Thymus (tissue), 11 donors: ENCODE data around the gene PSEN1. TPM values are rescaled to one million over a fixed set of nuclear protein-coding genes. Genes with fewer than 3 reads are reported as not detected.

Source experiments
- DNase-seq, 9 donors: peaks; one replicate each; pipeline ENCODE4 v3.0.0-alpha.2; 2013; ENCODE audit warnings: low spot score in 9 of 9, low read depth in 6 of 9, missing footprints in 1 of 9
- H3K27ac ChIP-seq, 2 donors: one replicate each; pipeline ENCODE4 v1.5.1; 2013; ENCODE audit warnings: control low read depth in 1 of 2, low read depth in 1 of 2, low read length in 1 of 2, mild to moderate bottlenecking in 1 of 2, moderate library complexity in 1 of 2
- H3K27me3 ChIP-seq, 2 donors: one replicate each; pipeline ENCODE4 v1.5.1; 2013; ENCODE audit warnings: low read length in 1 of 2; ENCODE audit not compliant: control insufficient read depth in 2 of 2, insufficient read depth in 1 of 2
- H3K36me3 ChIP-seq, 2 donors: one replicate each; pipeline ENCODE4 v1.5.1; 2013; ENCODE audit warnings: low read length in 1 of 2, mild to moderate bottlenecking in 1 of 2, moderate library complexity in 1 of 2; ENCODE audit not compliant: control insufficient read depth in 2 of 2, insufficient read depth in 2 of 2
- H3K4me1 ChIP-seq, 2 donors: one replicate each; pipeline ENCODE4 v1.5.1; 2013; ENCODE audit warnings: low read length in 2 of 2; ENCODE audit not compliant: control insufficient read depth in 2 of 2, insufficient read depth in 2 of 2
- H3K4me3 ChIP-seq, 2 donors: one replicate each; pipeline ENCODE4 v1.5.1; 2013; ENCODE audit warnings: low read length in 2 of 2, control low read depth in 1 of 2, mild to moderate bottlenecking in 1 of 2
- H3K9me3 ChIP-seq, 2 donors: one replicate each; pipeline ENCODE4 v1.5.1; 2013; ENCODE audit warnings: low read length in 1 of 2, mild to moderate bottlenecking in 1 of 2; ENCODE audit not compliant: control insufficient read depth in 2 of 2, insufficient read depth in 1 of 2
- WGBS: extraction: QIAGEN DNeasy Blood & Tissue Kit; methylation state at CpG from one replicate; pipeline ENCODE4 v1.1.7; 2013; 5-methylcytosine and 5-hydroxymethylcytosine counted together
- polyA plus RNA-seq: library from polyadenylated mRNA; stranded (reverse); fragments of 200-250 nt; gene quantifications from one replicate; pipeline ENCODE4 v1.2.3, GENCODE V29; 2013
- total RNA-seq: library from RNA; stranded (reverse); fragments of 120-200 nt; gene quantifications from one replicate; pipeline ENCODE4 v1.2.4, GENCODE V29; 2013
- donor health status: healthy.

PSEN1 gene
- total and polyA plus RNA-seq, 2 donors, result 32.0 to 36.4 TPM

DNA sequence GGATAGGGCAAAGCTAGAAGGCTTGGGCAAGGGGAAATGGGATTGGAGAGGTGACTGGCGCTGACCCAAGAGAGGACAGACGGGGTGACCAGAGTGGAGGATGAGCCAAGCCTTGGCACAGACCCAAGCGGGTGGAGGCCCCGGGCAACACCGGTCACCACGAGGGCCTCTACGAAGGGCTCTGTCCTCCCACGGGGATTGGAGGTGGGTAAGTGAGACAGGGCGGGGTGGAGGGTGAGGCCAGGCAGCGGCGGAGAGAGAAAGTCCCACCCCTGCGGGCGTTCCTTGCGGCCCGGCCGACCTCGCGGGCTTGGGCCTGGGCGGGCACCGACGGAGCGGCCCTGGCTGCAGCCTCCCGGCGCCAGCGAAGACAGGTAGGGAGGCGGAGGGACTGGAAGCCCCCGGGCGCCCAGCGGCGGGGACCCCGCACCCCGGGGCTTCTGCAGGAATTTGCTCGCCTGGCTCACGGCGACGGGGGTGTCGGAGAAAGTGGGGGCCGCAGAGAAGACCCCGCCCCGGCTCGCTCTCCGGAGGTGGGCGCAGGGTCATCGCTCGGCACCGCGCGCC lies 101.0 kb downstream of the PSEN1 start, which contains the start of gene PAPLN:
Gene PAPLN, plus strand, starts transcription at position 288 of the 567 bp plus-strand sequence. CDS start 2,273 bp downstream, outside the sequence.
- Histone ChIP-seq H3K27me3 (peaks cover 57 to 100% of the 10 kb centered on the region in 2 donors), H3K9me3 (no peaks in the 10 kb centered on the region), H3K4me1 (peaks cover 0 to 34% of the 10 kb centered on the region in 2 donors), H3K4me3 (peak within 1 kb of the TSS in 1 of 2 donors; percentile 37), H3K27ac (peak within 1 kb of the TSS in 1 of 2 donors; percentile 25), H3K36me3 (no peaks in the 10 kb centered on the region)
- DNase-seq, result no peak
- WGBS, result 4% methylated on average over 48 of the region's 48 CpGs

DNA sequence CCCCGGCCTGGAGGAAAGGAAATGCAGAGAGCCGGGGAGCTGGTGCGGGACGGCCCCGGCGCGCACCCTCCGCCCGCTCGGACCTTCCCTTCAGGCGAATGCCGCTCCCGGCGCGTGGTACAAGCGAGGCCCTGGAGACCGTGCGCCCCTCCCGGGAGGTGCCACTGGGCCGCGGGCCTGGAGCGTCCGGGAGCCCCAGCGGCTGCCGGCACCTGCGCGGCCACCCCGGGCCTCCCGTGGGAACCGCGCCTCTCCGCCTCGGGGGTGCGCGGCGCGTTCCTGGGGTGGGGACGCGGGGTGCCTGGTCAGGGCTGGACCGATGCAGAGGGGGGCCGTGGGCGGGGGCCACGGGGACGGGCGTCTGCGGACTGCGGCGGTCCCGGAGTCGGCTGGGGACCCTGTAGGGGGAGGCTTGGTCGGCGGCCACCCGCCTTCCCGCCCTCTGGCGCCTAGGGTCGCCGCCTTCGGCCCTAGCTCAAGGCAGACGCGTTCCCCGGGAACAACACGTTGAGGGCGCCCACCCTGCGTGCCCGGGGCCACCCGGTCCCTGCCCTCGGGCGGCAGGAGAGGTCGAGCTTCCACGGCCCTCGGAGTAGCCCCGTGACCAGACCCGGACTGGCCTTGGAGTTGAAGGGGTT lies 101.6 kb downstream of the PSEN1 start:
- no peaks in the 10 kb centered on the region for H3K36me3 ChIP-seq
- no peaks in the 10 kb centered on the region for H3K9me3 ChIP-seq
- peaks cover 57 to 97% of the 10 kb centered on the region in 2 donors for H3K27me3 ChIP-seq
- peak overlapping the region in 1 of 2 donors; percentile 37 for H3K4me3 ChIP-seq
- no peak for DNase-seq
- H3K4me1 ChIP-seq, result peaks cover 0 to 37% of the 10 kb centered on the region in 2 donors
- 3% methylated on average over 73 of the region's 73 CpGs for WGBS
- H3K27ac ChIP-seq, result peak overlapping the region in 1 of 2 donors; percentile 25

DNA sequence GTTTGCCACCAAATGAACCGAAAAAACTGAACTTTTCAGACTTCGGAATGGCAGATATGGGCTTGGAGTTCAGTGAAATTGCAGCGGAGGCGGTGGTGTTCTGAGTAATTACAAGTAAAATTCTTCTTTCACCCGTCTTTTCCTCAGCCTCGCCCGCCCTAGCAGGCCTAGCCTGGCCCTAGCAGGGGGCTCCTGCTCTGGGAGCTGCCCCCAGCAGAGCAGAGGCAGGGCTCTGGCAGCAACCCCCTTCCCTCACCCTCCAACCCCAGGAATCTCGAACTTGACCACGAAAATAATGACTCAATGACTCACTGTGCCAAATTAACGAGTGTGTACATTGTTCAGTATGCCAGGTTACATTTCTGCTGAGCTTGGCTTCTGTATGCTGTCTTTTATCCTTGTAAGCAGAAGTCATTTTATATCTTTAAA lies 102.1 kb downstream of the PSEN1 start:
- DNase-seq, result no peak
- Histone ChIP-seq H3K9me3 (no peaks in the 10 kb centered on the region), H3K4me3 (peak overlapping the region in 1 of 2 donors; percentile 37), H3K27ac (peak overlapping the region in 1 of 2 donors; percentile 25), H3K4me1 (peaks cover 0 to 37% of the 10 kb centered on the region in 2 donors), H3K27me3 (peaks cover 55 to 94% of the 10 kb centered on the region in 2 donors), H3K36me3 (no peaks in the 10 kb centered on the region)
- WGBS, result 44% methylated on average over 10 of the region's 10 CpGs

DNA sequence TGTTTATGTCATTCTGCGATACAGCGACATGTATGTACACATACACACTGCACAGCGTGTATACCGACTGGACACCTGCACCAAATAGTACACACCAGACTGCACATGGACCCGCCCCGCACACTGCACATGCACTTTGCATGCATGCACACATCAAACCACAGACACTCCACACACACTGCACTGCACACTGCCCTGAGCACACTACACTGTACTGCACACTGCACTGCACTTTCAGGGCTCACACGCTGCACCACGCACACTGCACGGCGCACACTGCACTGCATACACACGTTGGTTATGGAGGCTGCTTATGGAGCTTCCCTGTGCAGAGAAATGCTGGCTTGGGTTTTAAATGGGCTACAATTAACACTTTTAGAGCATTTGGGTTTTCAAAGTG lies 102.6 kb downstream of the PSEN1 start:
- H3K27me3 ChIP-seq, result peaks cover 55 to 93% of the 10 kb centered on the region in 2 donors
- H3K4me3 ChIP-seq, result no peak overlapping the region
- H3K4me1 ChIP-seq, result peaks cover 0 to 39% of the 10 kb centered on the region in 2 donors
- no peaks in the 10 kb centered on the region for H3K36me3 ChIP-seq
- no peak overlapping the region for H3K27ac ChIP-seq
- DNase-seq, result no peak
- H3K9me3 ChIP-seq, result no peaks in the 10 kb centered on the region
- 88% methylated on average over 11 of the region's 11 CpGs for WGBS

DNA sequence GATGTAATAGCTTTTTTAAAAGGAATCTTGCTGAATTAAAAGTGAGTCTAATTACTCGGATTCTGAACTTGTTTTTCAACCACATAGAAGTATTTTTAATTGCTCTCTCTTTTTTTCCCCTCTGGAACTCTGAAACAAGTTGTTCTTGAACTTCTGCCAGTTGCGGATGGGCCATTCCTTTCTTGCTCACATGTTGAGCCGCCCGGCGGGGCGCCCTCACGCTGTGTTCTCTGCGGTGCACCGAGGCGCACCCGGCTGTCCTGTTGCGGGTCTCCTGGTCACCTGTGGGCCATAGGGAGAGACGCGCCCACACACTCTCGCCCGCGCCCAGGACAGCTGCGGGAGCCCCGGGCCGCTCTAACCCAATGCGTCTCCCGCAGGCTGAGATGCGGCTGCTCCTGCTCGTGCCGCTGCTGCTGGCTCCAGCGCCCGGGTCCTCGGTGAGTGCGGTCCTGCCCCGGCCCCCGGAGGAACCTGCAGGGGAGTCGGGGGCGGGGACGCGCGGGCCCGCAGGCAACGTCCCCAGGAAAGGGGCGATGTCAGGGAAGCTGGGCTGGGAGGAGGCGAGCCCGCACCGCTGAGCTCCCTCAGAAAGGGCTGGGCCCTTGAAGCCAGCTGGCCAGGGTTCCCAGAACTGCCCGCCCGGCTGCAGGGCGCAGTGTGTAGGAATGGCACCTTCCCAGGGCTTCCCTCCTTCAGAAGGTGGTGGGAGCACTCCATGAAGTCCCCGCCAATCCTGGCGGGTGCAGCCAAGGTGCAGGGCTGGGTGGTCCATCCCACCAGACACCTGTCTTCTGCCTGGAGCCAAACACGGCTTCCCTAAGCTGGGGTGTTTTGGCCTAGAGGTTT lies 103.3 kb downstream of the PSEN1 start:
- no peak overlapping the region for H3K27ac ChIP-seq

DNA sequence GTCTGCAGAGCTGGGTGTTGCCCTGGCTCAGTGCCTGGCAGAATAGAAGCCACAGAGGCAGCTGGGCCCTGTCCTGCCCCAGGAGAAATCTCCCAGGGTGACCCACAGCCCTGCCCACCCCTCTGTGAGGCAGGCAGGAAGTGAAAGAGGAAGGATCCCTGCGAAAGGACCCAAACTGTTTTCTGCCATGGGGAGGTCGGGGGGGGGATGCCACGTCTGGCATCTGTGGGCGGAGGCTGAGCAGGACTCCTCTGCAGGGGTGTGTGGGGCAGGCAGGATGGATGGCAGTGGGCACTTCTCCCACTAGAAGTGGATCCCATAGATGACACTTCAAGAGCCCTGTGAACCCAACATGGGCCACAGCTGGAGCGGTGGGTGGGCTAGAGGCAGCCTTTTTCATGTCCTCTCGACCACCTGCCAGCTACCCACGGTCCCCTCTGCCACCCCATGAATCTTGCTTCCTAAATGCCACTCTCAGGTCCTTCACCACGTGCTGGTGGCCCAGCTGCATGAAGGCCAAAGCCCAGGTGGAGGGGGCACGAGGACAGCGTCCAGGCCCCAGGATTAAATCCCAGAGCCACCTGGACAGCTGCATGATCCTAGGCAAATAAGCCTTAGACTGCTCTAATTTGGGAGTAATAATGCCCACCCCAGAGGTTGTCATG lies 104.6 kb downstream of the PSEN1 start:
- Histone ChIP-seq H3K27ac (peak overlapping the region; percentile 5 to 58), H3K4me3 (no peak overlapping the region), H3K36me3 (no peaks in the 10 kb centered on the region), H3K4me1 (peaks cover 4 to 52% of the 10 kb centered on the region in 2 donors), H3K27me3 (peaks cover 44 to 93% of the 10 kb centered on the region in 2 donors), H3K9me3 (peaks cover 0 to 4% of the 10 kb centered on the region in 2 donors)
- WGBS, result 44% methylated on average over 10 of the region's 10 CpGs
- no peak for DNase-seq

More for the DNA sequence above, 103.3 kb downstream of the PSEN1 start:
- Histone ChIP-seq H3K9me3 (no peaks in the 10 kb centered on the region), H3K4me3 (no peak overlapping the region), H3K4me1 (peaks cover 0 to 45% of the 10 kb centered on the region in 2 donors), H3K36me3 (no peaks in the 10 kb centered on the region), H3K27me3 (peaks cover 55 to 93% of the 10 kb centered on the region in 2 donors)
- no peak for DNase-seq
- 17% methylated on average over 48 of the region's 48 CpGs for WGBS

DNA sequence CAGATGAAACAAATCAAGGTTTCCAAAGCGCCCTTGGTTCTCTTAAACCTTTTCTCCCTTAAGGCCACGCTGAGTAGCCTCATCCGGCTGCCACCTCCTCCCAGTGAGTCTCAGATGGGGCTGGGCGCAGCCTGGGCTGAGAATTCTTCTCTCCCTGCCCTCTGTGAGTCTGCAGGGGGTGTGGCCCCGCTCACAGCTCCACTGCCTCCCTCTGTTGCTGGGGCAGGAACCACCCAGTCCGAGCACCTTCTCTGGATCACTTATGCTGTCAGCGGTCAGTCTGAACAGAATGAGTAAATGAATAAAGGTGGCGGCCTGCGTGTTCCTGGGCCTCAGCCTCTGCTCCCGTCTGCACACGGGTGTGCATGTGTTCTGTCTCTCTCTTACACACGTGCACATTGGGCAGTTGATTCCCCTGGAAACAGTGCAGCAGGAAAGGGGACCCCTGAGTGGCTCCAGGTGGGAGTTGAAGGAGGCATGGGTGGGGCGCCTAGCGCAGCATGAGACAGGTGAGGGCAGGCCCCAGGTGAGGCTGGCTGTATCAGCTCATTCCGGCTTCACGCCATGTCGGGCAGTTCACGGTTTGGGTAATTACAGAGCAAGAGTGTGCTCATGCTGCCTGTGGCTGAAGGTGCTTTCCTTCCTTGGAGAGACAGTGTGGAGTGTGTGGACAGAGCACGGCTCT lies 105.3 kb downstream of the PSEN1 start:
- DNase-seq, result no peak
- H3K27ac ChIP-seq, result peak overlapping the region; percentile 58 to 73
- WGBS, result 88% methylated on average over 19 of the region's 19 CpGs

DNA sequence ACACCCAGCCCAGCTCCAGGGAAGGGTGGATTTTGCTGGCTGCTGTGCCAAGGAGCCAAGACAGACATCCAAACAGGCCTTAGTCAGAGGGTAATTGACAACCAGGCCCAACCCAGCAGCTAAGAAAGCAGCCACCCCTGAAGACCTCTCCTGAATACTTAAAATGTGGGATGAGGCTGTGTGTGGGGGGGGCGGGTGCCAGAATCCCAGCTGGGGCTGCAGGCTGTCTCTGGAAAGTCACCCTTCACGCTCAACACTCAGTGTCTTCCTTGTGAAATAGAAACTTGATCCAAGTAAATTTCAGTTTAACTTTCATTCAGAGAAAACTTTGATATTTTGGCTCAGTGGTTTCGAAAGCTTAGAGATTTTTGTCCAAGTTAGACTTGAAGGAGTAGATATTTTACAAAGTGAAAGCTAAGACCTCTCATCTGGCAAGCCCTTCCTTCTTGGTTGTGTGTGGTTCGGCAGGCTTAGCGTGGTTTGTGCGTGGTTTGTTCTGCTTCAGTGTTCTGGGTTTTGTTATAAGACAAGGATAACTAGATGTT lies 106.1 kb downstream of the PSEN1 start:
- Histone ChIP-seq H3K36me3 (no peaks in the 10 kb centered on the region), H3K4me3 (no peak overlapping the region), H3K4me1 (peaks cover 10 to 52% of the 10 kb centered on the region in 2 donors), H3K27ac (peak overlapping the region; percentile 64 to 73), H3K27me3 (peaks cover 33 to 89% of the 10 kb centered on the region in 2 donors), H3K9me3 (peaks cover 0 to 4% of the 10 kb centered on the region in 2 donors)
- DNase-seq, result no peak
- 47% methylated on average over 6 of the region's 6 CpGs for WGBS

More for the DNA sequence above, 105.3 kb downstream of the PSEN1 start:
- Histone ChIP-seq H3K9me3 (peaks cover 0 to 4% of the 10 kb centered on the region in 2 donors), H3K4me1 (peaks cover 9 to 56% of the 10 kb centered on the region in 2 donors), H3K36me3 (no peaks in the 10 kb centered on the region), H3K4me3 (no peak overlapping the region), H3K27me3 (peaks cover 39 to 92% of the 10 kb centered on the region in 2 donors)
